ENCODE measurements around the gene MRPL23.
A peak's percentile ranks its signal among the peaks of the same experiment; 100 is the strongest.

Gene MRPL23

DNA sequence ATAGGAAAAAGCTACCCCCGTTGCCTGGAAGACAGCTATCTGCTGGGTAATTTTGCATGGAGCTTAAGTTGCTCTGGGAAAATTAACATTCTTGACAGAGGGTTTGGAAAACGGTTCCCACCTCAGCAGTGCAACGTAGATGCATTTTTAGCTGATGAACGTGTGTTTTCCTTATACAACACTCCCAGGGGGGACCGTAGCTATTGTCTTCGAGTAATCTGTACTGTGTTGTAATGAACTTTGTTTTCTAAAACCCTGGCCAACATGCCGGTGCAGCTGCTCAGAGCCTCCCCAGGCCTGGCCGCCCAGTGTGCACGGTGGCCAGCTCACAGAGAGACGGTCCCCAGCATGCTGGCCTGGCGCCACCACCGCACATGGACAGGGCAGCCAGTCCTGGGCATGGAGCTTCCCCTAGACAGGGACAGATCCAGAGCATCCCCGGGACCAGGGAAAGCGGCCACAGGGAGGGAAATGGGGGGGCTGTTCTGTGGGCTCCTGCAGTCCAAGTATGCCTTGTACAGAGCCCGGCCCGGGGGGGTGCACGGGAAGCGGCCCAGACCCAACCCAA, 25.5 kb upstream of the MRPL23 start:
- no peak for DNase-seq

DNA sequence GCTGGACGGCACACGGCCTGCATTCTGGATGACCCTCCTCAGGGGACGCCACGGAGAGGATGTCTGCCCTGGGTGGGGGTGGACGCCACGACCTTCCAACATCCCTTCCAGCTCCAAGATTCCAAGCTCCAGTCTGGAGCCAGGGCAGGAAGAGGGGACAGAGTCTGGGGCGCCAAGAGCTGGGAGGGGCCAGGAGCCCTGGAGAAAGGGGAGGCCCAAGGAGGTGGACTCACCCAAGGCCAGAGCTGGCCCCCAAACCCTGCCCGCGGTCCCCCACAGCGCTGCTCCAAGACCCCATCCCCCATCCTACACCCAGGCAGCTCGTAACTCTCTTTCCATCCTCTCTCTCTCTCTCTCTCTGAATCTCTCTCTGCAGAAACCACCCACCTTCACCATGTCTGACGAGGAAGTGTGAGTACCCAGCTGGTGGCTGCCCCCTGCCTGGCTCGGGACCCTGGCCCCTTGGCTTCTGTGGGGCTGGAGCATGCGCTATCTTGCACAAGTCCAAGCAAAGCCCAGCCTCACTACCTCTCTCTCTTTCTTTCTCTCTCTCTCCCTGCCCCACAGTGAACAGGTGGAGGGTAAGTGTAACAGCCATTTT, 24.6 kb upstream of the MRPL23 start:
- no peak for DNase-seq

DNA sequence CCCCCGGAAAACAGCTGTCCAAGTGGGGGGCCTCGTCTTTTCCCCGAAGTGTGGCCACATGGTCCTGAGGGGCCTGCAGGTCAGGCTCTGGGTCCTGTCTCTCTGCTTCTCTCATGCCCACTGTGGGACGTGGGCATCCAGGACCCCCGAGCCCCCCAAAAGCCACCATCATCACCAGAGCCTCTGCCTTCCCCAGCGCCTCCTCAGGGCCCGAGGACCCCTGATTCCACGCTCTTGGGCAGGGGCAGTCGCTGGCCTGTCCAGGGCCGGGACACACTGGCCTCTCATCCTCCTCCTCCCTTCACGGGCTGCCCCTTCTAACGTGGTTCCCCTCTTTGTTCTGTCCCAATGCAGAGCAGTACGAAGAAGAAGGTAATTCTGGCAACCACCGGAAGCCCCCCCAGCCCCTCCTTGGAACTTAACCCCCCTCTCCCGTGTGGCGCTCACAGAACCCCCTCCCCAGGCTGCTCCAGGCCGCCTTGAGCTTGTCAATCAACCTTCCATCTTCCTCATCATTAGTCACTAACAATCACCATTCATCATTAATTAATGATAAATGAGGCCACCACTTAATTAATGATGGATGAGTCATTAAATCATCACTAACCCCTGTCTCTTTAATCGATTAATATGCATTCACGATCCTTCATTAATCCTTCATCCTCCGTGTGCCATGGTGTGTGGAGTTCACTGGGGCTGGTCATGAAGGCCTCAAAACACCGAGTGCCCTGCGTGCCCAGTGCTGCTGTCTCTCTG, 23.8 kb upstream of the MRPL23 start:
- DNase-seq: no peak

DNA sequence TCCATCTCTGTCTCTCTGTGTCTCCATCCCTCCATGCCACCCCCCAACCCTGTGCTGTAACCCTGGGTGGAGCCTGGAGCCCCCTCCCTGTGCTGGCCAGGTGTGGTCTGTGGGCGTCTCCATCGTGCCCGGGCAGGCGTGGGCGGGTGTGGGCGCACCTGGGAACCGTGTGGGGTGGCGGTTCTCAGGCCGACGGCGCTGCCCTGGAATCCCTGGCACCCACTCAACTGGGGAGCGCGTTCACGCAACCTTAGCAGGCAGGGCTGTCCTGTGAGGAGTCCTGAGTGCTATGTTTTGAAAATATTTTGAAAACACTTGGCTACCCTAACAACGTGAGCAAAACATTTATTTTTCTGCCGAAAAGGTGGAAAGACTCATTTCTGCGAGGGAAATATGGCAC, 23.0 kb upstream of the MRPL23 start:
- DNase-seq: no peak

DNA sequence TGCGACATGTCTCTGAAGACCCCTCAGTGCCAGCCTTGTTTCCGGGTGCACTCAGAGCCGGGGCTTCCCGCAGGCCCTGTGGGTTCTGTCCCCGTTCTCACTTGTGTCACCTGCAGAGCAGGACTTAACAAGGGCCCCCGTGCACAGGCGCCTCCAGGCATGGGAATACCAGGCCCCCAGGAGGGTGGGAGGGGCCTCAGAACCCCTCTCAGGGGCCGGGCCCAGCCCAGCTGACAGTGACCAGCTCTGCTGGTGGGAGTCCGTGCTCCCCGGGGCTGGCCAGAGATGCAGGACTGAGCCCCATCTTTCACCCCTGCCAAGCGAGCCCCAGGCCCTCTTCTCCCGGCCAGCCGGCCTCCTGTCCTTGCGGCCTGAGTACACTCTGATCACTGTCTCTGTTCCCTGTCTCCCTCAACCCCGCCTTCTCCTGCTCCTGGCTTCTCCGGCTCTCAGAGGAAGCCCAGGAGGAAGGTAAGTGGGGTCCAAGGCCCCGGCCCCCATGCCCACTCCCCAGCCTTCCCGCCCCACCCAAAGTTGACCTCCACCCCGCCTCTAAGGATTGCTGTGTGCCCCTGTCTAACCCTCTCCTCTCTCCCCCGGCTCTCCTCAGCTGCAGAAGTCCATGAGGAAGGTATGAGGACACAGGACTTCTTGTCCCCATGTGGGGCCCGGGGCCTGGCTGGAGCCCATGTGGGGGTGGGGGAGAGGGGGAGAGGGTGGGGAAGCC, 22.3 kb upstream of the MRPL23 start:
- DNase-seq: no peak

DNA sequence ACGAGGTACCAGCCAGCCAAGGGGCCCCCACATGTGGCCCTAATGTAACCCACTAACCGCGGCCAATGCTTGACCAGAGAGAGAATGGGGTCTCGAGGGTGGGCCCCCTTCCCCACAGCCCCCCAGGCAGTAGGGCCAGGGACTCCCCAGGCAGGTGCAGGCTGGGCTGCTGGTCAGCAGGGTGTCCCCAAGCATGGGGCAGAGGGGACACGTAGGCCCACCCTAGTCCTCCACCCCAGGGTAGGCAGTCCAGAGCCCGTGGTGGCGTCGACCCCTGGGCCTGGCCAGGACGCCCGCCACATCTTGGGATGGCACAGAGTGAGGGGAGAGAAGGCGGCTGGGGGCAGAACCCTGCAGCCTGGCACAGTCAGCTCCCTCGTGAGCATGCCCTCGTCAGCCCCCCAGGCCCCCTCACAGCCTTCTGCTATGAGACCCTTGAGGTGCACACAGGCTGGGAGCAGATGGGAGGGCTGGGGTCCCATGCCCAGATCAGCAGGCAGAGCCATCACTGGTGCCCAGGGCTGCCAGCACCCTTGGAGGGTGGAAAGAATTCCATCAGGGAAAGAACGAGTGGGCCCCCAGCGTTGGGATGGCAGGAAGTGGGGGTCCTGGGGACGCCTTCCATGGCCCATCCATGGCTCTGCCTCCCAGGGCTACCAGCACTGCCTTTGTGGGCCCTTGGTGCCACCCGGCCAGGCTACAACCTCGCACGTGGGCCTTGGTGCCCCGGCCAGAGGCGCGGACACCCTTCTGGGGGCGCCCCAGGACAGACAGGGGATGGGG, 21.6 kb upstream of the MRPL23 start:
- no peak for DNase-seq

DNA sequence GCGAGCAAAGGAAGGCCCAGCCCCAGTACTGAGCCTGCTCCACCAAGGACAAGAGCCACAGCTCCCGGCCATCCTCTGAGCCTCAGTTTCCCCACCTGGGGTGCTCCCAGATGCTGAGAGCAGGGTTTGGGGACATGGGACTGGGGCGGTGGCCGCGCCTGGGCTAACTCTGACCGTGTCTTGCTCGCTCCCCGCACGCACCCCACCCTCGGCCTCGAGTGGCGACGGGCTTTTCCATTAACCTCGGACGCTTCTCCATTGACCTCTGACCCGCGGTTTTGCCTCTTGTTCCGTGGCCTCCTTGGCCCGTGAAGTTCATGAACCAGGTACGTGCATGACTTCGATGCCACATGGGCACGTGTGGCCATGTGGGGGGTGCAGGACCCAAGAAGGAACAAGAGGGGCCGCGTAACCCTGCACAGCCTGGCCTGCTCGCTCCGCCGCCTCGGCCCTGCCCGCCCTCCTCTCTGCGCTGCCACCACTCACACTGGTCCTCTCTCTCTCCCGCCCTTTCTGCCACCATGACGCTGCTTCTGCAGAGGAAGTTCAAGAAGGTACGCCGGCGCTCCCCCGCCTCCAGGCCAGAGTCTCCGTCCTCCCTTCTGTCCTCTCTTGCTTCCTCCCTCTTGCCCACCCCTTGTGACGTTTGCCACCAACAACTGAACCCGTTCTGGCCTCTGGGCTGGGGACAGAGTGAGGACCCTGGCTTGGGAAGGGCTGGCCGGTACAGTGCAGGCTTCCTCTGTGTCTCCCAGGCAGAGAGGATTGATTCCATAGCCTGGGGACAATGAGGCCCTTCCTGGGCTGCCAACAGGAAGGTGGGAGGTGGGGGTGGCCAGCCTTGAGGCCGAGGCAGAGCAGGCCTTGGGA, 20.7 kb upstream of the MRPL23 start:
- peak in 1 of 2 donors; percentile 34 for DNase-seq

DNA sequence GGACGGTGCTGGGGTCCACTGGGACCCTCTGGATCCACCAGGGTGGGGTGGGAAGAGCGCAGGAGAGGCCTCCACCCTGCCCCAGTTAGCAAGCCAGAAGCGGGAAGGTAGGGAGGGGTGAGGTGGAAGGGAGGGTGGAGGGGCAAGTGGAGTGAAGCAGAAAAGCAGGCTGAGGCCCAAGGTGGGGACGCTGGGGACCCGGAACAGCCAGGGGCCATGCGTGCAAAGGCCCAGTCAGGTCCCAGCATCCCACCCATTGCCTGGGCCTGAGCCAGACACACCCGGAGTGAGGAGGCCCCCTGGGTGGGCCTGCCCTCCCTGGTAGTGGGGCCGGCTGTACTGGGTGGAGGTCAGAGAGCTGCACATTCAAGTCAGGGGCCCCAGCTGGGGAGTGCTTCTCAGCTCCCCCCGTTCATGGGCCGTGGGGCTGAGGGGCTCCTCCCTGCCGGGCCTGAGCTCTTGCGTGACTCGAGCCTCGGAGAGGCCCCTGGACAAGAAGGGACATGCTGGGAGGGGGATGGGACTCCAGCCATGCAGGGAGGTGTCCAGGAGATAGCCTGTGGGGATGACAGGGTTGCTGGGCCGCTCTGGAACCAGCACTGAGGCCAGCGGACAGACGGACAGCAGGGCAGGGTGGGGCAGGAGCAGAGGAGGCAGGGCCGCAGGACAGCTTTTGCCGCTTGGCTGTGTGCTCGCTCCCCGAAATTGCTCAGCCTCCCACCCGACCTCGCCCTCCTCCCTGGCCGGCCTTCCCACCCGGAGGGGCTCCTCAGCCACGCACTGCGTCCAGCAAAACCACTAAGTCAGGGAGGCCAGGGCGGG, 19.9 kb upstream of the MRPL23 start:
- DNase-seq: no peak

DNA sequence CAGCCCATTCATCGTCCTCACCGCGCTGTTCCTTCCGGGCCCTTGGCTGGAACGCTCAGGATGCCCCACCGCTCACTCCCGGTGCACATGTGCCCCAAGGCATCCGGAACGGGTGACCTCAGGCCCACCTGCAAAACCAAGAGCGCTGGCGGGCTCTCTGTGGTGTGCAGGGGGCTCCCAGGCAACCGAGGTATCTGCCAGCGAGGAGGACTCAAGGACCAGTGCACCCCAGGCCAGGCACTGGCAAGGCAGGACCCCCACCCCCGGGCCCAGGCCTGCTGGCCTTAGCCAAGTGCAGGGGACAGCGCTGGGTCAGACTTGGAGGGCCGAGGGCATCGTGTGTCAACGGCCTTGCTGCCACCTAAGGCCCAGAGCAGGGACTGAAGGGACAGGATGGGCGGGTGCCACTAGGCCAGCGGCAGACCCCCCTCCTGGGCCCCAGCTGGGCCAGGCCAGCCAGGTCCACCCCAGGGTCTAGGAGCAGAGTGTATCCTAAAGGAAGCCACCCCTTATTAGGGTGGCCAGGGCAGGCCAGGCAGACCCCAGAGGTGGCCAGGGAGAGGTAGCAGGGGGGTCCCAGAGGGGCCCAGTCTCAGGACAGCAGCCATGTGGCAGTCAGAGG, 19.2 kb upstream of the MRPL23 start:
- DNase-seq: no peak

DNA sequence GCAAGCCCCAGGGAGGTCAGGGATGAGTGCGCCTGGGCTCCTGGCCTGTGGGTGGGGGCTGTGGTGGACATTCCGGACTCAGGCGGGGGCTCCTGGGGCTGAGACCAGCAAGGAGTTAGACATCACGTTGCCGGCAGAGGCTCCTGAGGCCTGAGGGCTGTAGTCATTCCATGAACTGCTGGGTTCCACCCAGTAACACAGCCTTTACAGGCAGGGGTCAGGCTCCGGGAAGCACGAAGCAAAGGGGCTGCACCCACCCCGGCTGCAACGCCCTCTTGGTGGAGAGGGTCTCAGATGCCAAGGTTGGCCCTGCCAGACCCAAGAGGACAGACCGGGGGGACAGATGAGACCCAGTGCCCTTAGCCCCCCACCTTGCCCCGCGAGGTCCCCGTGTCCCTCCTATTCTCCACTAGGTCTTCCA, 18.7 kb upstream of the MRPL23 start:
- DNase-seq: no peak

DNA sequence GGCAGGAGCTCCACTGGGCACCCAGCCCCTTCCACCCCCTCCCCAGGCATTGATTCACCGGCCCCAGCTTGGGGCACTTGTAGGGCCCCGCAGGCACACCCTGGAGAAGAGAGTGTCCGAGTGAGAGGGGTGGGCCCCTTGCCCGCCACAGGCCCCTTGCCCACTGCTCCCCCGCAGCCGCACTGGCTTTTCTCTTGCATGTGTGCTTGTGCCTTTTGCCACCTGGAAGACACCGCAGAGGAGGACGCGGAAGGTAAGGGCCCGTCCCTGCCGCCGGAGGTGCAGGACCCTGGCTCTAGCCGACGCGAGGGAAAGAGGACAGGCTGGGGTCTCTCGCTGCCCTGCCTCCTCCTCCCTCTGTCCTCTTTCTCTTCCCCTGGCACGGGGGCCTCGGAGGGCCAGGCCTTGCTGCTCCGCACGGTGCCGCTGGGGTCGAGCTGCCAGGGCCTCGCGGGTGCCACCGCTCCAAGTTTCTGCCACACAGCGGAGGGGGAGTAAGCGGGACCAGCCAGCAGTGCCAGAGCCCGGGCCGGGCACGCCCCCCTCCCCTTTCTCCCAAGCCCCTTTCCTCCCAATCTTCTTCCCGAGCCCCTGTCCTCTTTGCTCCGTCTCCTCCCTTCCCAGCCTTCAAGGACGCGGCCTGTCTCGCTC, 18.1 kb upstream of the MRPL23 start:
- no peak for DNase-seq

DNA sequence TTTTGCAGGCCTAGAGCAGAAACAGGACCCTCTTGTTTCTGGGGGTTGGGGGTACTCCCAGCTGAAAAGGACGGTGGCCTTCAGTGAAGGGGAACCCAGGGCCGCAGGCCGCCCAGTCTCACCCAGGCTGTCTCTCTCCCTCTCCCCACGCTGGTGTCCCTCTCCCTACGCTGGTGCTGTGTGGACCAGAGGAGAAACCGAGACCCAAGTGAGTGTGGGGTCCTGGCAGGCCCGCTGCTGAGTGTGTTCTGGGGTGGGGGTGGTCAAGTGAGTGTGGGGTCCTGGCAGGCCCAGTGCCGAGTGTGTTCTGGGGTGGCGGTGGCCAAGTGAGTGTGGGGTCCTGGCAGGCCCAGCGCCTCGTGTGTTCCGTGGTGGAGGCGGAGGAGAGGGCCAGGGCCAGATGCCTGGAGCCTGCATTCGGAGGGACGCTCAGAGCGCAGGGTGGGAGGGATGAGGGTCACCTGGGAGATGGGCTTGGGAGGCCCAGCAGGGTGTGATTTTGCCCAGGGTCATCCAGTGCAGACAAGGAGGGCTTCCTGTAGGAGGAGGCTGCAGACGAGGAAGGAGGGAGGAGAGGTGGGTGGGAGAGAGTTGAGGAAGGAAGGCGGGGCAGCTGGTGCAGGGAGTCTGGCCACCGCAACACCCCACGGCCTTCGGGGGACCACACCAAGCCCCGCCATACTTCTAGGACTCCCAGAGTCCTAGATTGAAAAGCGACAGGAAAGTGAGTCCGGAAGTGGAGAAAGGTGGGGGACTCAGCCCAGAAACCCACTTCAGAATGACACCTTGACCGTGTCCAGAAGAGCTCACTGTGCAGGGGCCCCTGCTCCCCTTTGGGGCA, 17.3 kb upstream of the MRPL23 start:
- peak in 1 of 2 donors; percentile 8 for DNase-seq

DNA sequence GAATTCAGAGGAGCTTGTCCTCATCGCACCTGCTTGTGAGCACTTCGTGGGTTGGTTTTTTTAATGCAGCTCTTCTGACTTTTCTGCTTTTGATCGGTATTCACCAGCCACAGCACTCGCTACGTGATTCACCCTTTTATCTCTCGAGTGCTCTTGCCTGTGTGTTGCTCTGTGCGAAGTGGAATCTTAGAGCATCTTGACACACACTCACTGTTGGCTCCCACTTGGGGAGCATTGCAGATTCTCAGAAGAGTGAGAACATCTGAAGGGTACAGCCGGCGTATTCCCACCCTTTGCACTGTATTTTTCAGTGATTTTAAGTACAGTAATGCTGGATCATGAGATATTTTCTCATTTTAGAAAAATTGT, 16.7 kb upstream of the MRPL23 start:
- no peak for DNase-seq

DNA sequence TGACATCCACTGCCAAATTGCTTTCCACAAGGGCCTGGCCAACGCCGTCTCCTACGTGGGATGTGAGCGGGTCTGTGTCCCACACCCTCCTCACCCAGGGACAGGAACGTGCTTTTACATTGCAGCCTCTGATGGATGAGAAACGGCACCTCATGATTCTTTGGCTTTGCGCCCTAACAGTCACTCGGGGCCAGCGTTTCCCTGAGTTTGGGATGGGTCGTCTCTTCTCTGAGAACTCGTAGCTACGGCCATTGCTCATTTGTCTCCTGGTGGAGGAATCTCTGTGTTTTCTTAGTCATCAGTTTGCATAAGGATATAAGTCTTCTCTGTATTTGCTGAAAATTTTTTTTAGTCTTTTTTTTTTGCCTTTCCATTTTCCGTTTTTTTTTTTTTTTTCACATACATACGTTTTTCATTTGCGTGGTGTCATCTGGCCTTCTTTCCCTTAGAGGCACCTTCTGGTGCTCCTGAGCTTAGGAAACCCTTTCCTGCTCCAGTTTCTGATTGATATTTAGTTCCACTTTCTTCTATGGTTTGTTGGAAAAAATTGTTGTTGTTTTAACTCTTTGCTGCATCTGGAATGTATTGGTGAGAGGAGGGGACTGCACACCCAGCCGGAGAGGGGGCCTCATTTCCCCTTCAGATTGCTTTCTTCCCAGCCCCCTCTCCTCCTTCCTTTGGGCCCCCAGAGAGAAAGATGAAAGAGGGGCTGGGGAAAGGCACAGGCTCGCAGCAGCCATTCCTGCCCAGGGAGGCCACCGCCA, 15.6 kb upstream of the MRPL23 start:
- DNase-seq: no peak

DNA sequence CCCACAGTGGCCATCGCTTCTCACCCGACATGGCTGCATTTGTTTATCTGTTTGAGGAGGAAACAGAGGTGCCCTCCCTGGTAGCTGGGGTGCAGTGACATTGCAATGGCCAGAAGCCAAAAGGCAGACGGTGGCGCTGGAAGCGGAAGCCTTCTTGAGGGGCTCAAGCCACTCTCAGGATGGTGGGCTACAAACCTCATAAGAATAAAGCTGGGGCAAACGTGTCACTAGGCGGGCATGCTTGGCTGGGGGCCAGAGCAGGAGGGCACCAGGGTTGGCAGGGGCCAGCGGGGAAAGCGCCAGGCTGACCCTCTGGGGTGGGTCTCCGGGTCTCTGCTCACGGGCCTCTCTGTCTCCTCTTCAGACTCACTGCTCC, 15.0 kb upstream of the MRPL23 start:
- peak in 1 of 2 donors; percentile 8 for DNase-seq

DNA sequence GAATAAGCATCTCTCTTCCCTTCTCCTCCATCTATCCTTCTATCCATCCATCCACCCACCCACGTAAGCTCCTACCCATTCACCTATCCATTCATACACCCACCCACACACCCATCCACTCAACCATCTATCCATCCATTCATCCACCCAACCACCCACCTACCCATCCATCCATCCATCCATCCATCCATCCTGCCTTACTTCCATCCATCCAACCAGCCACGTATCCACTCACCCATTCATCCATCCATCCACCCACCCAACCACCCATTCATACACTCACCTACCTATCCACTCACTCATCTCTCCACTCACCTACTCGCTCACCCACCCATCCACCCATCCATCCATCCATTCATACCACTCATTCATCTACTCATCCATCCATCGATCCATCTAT, 14.5 kb upstream of the MRPL23 start:
- no peak for DNase-seq

DNA sequence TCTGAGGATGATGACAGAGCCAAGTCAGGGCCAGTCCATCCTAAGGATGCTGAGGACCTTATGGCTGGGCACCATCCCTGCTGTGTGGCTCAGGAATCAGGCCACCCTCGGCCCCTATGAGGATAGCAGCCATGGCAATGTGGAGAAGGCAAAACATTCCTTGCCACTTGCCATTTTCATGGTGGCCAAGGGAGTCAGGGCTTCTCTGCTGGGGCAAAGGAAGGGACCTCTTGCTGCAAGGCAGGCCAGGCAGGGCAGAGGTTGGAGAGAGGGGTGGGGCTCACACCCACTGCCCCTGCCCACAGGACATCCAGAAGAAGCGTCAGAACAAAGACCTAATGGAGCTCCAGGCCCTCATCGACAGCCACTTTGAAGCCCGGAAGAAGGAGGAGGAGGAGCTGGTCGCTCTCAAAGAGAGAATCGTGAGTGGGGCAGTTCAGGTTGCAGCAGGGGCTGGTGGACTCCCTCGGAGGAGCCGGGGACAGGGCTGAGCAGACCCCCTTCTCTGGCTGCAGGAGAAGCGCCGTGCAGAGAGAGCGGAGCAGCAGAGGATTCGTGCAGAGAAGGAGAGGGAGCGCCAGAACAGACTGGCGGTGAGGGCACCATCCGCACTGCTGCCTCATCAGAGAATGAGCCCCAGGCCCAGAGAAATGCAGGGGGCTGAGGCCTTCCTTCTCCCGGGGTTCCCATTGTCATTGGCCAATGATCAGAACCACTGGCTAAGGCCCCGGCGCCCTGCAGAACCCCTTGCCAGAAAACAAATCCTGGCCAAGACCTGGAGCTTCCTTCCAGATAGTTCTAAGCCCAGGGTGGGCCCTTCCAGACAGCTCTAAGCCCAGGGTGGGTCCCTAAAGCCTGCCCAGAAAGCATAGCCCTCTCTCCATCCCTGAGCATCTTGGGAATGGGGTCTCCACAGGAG, 13.5 kb upstream of the MRPL23 start:
- DNase-seq: no peak
